HepG2 (cell line): ENCODE results near the gene CNEP1R1. TPM values are rescaled to one million over a fixed set of nuclear protein-coding genes. Genes with fewer than 3 reads are reported as not detected.

Experiments used
- CBX1 ChIP-seq: IDR thresholded peaks from one replicate; pipeline ENCODE4 v1.6.1; 2016; ENCODE audit warnings: antibody characterized with exemption, low read depth
- ETV5 ChIP-seq: IDR thresholded peaks from 2 replicates; pipeline ENCODE4 v1.6.1; 2018; ENCODE audit warnings: missing biosample characterization, missing genetic modification reagents, inconsistent platforms, borderline replicate concordance
- MZF1 ChIP-seq: sonication (generic); formaldehyde crosslinking; IDR thresholded peaks from 2 replicates; pipeline ENCODE4 v1.8.1; 2023; ENCODE audit warnings: mild to moderate bottlenecking, missing genetic modification reagents, borderline replicate concordance
- PPARG ChIP-seq: conservative IDR thresholded peaks from 2 replicates; pipeline ENCODE4 v1.6.1; 2016; ENCODE audit warnings: missing biosample characterization, missing genetic modification reagents
- RARG ChIP-seq: sonication (generic); formaldehyde crosslinking; IDR thresholded peaks from 2 replicates; pipeline ENCODE4 v1.4.0; 2020; ENCODE audit warnings: low read depth, mild to moderate bottlenecking, missing genetic modification reagents
- SAP130 ChIP-seq: IDR thresholded peaks from 2 replicates; pipeline ENCODE4 v1.6.1; 2016; ENCODE audit warnings: low read depth
- SIX4 ChIP-seq: sonication (generic); formaldehyde crosslinking; IDR thresholded peaks from 2 replicates; pipeline ENCODE4 v1.4.0; 2020; ENCODE audit warnings: missing genetic modification reagents
- SOX5 ChIP-seq: IDR thresholded peaks from 2 replicates; pipeline ENCODE4 v1.6.1; 2016; ENCODE audit warnings: borderline replicate concordance
- SRSF1 ChIP-seq: fragments of 200-400 bp; formaldehyde crosslinking; optimal IDR thresholded peaks from 2 replicates; pipeline ENCODE3; 2017; ENCODE audit warnings: mild to moderate bottlenecking, low read depth, low read length, moderate library complexity
- THYN1 ChIP-seq: sonication (generic); formaldehyde crosslinking; IDR thresholded peaks from 2 replicates; pipeline ENCODE4 v1.8.1; 2023; ENCODE audit warnings: low read depth, mild to moderate bottlenecking, moderate library complexity, missing genetic modification reagents, borderline replicate concordance
- ZFP90 ChIP-seq: sonication (generic); formaldehyde crosslinking; IDR thresholded peaks from 2 replicates; pipeline ENCODE4 v1.8.0; 2022; ENCODE audit warnings: missing genetic modification reagents, mild to moderate bottlenecking, inconsistent platforms, borderline replicate concordance
- ZNF207 ChIP-seq: fragments of 450-650 bp; IDR thresholded peaks from 2 replicates; pipeline ENCODE4 v1.6.1; 2016; ENCODE audit warnings: antibody characterized with exemption, borderline replicate concordance
- ZNF256 ChIP-seq: sonication (generic); formaldehyde crosslinking; conservative IDR thresholded peaks from 2 replicates; pipeline ENCODE4 v1.4.0; 2020; ENCODE audit warnings: missing genetic modification reagents
- ZNF331 ChIP-seq: sonication (generic); formaldehyde crosslinking; IDR thresholded peaks from 2 replicates; pipeline ENCODE4 v1.4.0; 2020; ENCODE audit warnings: missing genetic modification reagents
- ZNF616 ChIP-seq: sonication (generic); formaldehyde crosslinking; IDR thresholded peaks from 2 replicates; pipeline ENCODE4 v1.5.0; 2020; ENCODE audit warnings: low read depth, mild to moderate bottlenecking, missing genetic modification reagents
- ZSCAN29 ChIP-seq: sonication (generic); formaldehyde crosslinking; conservative IDR thresholded peaks from 2 replicates; pipeline ENCODE4 v1.4.0; 2020; ENCODE audit warnings: mild to moderate bottlenecking, missing genetic modification reagents
- polyA plus RNA-seq, 8 experiments: library from polyadenylated mRNA; depleted of rRNA in 3 of 8; stranded (reverse) in 7 of 8; unstranded in 1 of 8; fragments of >200 nt; fragmentation: Illumina TruSeq in 4 of 8; extraction: Trizol in 4 of 8; gene quantifications; 2 replicates each; pipeline versions ENCODE4 v1.2.1 to v1.2.3, GENCODE V29; 2011 to 2016; ENCODE audit warnings: low read depth in 4 of 8, missing spikeins in 1 of 8, mixed read lengths in 1 of 8; ENCODE audit not compliant: insufficient read depth in 1 of 8
- total RNA-seq, 5 experiments: library from RNA; depleted of rRNA; stranded (reverse); fragments of >200 nt; fragmentation: Illumina TruSeq; extraction: Trizol; gene quantifications; 2 replicates each; pipeline ENCODE4 v1.2.3, GENCODE V29; 2016; ENCODE audit warnings: low read depth in 1 of 5
- TF ChIP-seq, protein P1 (sequence below): IDR thresholded peaks from 2 replicates; pipeline ENCODE4 v1.6.1; 2012; ENCODE audit warnings: low read length, improper control_type of control experiment
- TF ChIP-seq, protein P2 (sequence below): sonication (generic); formaldehyde crosslinking; IDR thresholded peaks from 2 replicates; pipeline ENCODE4 v1.8.1; 2023; ENCODE audit warnings: mild to moderate bottlenecking, missing genetic modification reagents
- TF ChIP-seq, protein P3 (sequence below): sonication (generic); formaldehyde crosslinking; IDR thresholded peaks from 2 replicates; pipeline ENCODE4 v1.4.0; 2020; ENCODE audit warnings: missing genetic modification reagents, borderline replicate concordance
- TF ChIP-seq, protein P4 (sequence below): sonication (generic); formaldehyde crosslinking; IDR thresholded peaks from 2 replicates; pipeline ENCODE4 v1.4.0; 2020; ENCODE audit warnings: missing genetic modification reagents

CNEP1R1 gene
- total and polyA plus RNA-seq, 2 of the 13 experiments (the other 11 are each of a cell fraction or from before 2014, with no cell fraction given) = 23.6 to 26.8 TPM

DNA sequence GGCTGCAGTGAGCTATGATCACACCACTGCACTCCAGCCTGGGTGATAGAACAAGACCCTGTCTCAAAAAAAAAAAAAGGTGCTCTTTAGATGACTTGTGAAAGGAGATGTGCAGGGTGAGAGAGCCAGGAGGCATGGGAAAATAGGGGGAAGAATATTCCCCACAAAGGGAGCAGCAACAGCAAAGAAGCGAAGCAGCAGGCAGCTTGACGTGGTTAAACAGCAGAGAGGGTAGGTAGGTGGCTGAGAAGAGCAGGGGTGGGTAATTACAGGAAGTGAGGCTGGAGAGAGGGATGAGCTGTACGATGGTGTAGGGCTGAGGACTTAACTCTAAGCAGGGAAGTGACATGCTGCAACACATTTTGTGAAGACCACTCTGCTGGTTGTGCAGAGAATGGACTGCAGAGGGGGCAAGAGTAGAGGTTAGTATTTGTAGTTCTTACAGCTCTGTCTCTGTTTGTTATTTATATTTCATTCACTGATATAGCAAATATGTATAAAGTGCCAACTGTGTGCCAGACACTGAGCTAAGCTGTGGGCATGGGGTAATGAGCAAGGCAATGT, 42.3 kb downstream of the CNEP1R1 start (continued):
- TF ChIP-seq, protein P1, sequence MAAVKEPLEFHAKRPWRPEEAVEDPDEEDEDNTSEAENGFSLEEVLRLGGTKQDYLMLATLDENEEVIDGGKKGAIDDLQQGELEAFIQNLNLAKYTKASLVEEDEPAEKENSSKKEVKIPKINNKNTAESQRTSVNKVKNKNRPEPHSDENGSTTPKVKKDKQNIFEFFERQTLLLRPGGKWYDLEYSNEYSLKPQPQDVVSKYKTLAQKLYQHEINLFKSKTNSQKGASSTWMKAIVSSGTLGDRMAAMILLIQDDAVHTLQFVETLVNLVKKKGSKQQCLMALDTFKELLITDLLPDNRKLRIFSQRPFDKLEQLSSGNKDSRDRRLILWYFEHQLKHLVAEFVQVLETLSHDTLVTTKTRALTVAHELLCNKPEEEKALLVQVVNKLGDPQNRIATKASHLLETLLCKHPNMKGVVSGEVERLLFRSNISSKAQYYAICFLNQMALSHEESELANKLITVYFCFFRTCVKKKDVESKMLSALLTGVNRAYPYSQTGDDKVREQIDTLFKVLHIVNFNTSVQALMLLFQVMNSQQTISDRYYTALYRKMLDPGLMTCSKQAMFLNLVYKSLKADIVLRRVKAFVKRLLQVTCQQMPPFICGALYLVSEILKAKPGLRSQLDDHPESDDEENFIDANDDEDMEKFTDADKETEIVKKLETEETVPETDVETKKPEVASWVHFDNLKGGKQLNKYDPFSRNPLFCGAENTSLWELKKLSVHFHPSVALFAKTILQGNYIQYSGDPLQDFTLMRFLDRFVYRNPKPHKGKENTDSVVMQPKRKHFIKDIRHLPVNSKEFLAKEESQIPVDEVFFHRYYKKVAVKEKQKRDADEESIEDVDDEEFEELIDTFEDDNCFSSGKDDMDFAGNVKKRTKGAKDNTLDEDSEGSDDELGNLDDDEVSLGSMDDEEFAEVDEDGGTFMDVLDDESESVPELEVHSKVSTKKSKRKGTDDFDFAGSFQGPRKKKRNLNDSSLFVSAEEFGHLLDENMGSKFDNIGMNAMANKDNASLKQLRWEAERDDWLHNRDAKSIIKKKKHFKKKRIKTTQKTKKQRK = no peak
- TF ChIP-seq ZNF616 (CRISPR knock-in tag) (no peak), ZNF256 (CRISPR knock-in tag) (no peak), THYN1 (CRISPR knock-in tag) (no peak), SRSF1 (no peak), SOX5 (no peak), CBX1 (no peak), RARG (CRISPR knock-in tag) (no peak), SIX4 (CRISPR knock-in tag) (no peak), PPARG (no peak), ZSCAN29 (no peak), MZF1 (CRISPR knock-in tag) (no peak), ZFP90 (CRISPR knock-in tag) (no peak), ZNF331 (CRISPR knock-in tag) (no peak), ETV5 (CRISPR knock-in tag) (peak; percentile 48; the same call in 1 of the 2 replicates), ZNF207 (no peak), SAP130 (CRISPR knock-in tag) (peak; percentile 51; the same call in 1 of the 2 replicates)
- TF ChIP-seq, protein P2, sequence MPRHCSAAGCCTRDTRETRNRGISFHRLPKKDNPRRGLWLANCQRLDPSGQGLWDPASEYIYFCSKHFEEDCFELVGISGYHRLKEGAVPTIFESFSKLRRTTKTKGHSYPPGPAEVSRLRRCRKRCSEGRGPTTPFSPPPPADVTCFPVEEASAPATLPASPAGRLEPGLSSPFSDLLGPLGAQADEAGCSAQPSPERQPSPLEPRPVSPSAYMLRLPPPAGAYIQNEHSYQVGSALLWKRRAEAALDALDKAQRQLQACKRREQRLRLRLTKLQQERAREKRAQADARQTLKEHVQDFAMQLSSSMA (CRISPR knock-in tag) = no peak
- TF ChIP-seq, protein P3, sequence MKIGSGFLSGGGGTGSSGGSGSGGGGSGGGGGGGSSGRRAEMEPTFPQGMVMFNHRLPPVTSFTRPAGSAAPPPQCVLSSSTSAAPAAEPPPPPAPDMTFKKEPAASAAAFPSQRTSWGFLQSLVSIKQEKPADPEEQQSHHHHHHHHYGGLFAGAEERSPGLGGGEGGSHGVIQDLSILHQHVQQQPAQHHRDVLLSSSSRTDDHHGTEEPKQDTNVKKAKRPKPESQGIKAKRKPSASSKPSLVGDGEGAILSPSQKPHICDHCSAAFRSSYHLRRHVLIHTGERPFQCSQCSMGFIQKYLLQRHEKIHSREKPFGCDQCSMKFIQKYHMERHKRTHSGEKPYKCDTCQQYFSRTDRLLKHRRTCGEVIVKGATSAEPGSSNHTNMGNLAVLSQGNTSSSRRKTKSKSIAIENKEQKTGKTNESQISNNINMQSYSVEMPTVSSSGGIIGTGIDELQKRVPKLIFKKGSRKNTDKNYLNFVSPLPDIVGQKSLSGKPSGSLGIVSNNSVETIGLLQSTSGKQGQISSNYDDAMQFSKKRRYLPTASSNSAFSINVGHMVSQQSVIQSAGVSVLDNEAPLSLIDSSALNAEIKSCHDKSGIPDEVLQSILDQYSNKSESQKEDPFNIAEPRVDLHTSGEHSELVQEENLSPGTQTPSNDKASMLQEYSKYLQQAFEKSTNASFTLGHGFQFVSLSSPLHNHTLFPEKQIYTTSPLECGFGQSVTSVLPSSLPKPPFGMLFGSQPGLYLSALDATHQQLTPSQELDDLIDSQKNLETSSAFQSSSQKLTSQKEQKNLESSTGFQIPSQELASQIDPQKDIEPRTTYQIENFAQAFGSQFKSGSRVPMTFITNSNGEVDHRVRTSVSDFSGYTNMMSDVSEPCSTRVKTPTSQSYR = no peak
- TF ChIP-seq, protein P4, sequence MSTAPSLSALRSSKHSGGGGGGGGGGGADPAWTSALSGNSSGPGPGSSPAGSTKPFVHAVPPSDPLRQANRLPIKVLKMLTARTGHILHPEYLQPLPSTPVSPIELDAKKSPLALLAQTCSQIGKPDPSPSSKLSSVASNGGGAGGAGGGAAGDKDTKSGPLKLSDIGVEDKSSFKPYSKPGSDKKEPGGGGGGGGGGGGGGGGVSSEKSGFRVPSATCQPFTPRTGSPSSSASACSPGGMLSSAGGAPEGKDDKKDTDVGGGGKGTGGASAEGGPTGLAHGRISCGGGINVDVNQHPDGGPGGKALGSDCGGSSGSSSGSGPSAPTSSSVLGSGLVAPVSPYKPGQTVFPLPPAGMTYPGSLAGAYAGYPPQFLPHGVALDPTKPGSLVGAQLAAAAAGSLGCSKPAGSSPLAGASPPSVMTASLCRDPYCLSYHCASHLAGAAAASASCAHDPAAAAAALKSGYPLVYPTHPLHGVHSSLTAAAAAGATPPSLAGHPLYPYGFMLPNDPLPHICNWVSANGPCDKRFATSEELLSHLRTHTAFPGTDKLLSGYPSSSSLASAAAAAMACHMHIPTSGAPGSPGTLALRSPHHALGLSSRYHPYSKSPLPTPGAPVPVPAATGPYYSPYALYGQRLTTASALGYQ (CRISPR knock-in tag) = no peak
